ENCODE measurements around the gene HPX. TPM values are rescaled to one million over a fixed set of nuclear protein-coding genes. Genes with fewer than 3 reads are reported as not detected.

Gene HPX
- total and polyA plus RNA-seq, 2 experiments from 2014 or later, result 0.73 to 0.95 TPM

DNA sequence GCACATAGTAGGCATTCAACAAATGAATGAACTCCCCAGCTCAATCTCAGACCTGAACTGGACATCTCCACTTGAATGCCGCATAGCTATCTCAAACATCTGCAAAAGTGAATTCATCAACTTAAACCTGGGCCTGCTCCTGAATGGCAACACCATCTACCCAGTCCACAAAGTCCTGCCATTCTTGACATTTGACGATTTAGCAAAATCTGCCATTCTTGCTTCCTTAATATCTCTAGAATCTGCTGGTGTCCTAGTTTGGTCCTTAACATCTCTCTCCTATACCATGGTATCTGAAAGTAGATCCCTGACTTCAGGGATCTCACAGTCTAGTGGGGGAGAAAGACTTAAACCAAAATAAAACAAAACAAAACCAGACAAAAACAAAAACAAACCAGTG lies 12.4 kb upstream of the HPX start:
- H3K4me1 ChIP-seq (ENCODE audit: low read depth), result peaks cover 6% of the 10 kb centered on the region
- no peak overlapping the region for H3K27ac ChIP-seq
- H3K27me3 ChIP-seq, result no peaks in the 10 kb centered on the region
- TF ChIP-seq CTCF (IDR thresholded peaks at IDR 0.05; ENCODE audit: low read depth, low read length), result no peak
- H3K9me3 ChIP-seq (ENCODE audit: low read depth), result no peaks in the 10 kb centered on the region
- DNase-seq (ENCODE audit: low read depth in 1 of 2, low spot score in 1 of 2), result no peak
- H3K36me3 ChIP-seq, result peaks cover 7% of the 10 kb centered on the region
- H3K4me3 ChIP-seq, result no peak overlapping the region

- Histone ChIP-seq H3K36me3 (peaks cover 7% of the 10 kb centered on the region), H3K4me1 (ENCODE audit: low read depth) (peaks cover 6% of the 10 kb centered on the region), H3K27ac (no peak overlapping the region), H3K27me3 (no peaks in the 10 kb centered on the region), H3K9me3 (ENCODE audit: low read depth) (no peaks in the 10 kb centered on the region), H3K4me3 (no peak overlapping the region)
- no peak for DNase-seq (ENCODE audit: low read depth in 1 of 2, low spot score in 1 of 2)
- TF ChIP-seq CTCF (IDR thresholded peaks at IDR 0.05; ENCODE audit: low read depth, low read length), result no peak
Measured at GRCh38 chr11:6452219-6452618, 11.4 kb upstream of the HPX start.

DNA sequence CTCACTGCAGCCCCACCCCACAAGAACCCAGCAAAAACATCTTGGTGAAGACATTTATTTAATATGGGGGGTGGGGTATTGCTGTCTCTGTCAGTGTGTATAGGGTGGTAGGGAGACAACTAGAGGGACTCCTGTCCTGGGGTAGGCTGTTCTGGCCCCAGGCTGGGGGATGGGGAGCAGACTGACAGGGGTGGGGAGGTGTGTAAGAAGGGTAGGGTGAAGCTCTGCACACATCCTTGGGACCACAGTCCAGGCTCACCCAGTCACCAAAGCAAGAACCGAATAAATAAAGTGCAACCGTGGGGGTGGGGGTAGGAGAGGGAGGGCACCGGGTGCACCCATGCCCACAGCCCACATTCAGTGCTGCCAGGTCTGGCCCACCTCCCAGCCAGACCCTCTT lies 7.8 kb upstream of the HPX start:
- DNase-seq (ENCODE audit: low read depth in 1 of 2, low spot score in 1 of 2), result no peak
- H3K9me3 ChIP-seq (ENCODE audit: low read depth), result no peaks in the 10 kb centered on the region
- no peak overlapping the region for H3K4me3 ChIP-seq
- H3K27me3 ChIP-seq, result no peaks in the 10 kb centered on the region
- peaks cover 2% of the 10 kb centered on the region for H3K36me3 ChIP-seq
- H3K27ac ChIP-seq, result no peak overlapping the region
- no peak for TF ChIP-seq CTCF (IDR thresholded peaks at IDR 0.05; ENCODE audit: low read depth, low read length)
- no peaks in the 10 kb centered on the region for H3K4me1 ChIP-seq (ENCODE audit: low read depth)

DNA sequence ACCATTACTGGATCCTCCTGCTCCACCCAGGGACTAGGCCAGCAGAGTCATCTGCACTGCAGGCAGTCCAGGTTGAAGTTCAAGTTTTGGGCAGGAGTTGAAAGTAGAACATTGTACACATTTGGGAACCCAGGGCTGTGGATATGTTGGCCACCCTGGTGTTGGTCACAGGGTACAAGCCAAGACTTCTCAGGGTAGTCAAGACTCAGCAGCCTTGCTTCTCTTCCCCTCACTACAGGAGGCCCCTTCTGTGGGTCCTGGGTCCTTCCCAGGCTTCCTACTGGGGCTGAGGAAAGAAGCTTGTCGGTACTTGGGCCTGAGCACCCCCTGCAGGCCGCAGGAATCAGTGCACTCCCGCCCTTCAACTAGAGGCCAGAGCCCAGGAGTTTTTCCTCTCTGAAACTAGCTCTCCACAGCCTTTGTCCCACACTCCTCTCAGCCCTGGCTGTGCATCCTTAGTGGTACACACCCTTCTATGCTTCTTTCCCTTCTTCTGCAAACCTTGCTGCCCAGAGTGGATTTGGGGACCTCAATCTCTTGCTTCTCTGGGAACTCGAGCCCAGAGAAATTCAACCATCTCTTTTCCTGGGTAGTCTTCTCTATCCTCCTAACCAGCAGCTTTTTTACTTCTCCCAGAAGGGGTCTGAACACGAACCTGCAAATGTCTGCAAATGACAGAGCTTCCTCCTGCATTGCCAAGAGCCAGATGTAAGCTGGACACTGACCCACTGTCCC lies 2.6 kb upstream of the HPX start:
- DNase-seq (ENCODE audit: low read depth in 1 of 2, low spot score in 1 of 2), result peak; percentile 72 to 76
- Histone ChIP-seq H3K4me3 (no peak overlapping the region), H3K4me1 (ENCODE audit: low read depth) (peaks cover 15% of the 10 kb centered on the region), H3K27me3 (no peaks in the 10 kb centered on the region), H3K36me3 (no peaks in the 10 kb centered on the region), H3K27ac (no peak overlapping the region), H3K9me3 (ENCODE audit: low read depth) (no peaks in the 10 kb centered on the region)
- peak; percentile 88 for TF ChIP-seq CTCF (IDR thresholded peaks at IDR 0.05; ENCODE audit: low read depth, low read length)

DNA sequence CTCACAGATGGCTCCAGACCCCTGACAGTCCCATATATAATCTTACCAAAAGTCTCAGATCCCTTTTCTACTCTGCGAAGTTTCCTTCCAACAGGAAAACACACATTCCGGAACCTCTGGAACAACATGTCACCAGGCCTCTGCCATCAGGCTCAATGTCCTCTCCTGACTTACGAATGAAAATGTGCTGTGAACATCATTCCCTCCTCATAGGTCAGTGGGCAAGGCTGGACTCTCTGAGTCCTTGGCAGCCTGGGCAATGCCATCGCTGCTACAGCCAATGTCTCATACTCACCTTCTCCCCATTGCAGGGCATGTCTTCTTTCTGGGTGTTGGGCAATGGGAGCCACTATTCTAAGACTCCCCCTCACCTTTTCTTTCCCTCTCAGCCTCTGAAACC lies 1.7 kb upstream of the HPX start:
- Histone ChIP-seq H3K36me3 (no peaks in the 10 kb centered on the region), H3K27me3 (no peaks in the 10 kb centered on the region), H3K4me1 (ENCODE audit: low read depth) (peaks cover 15% of the 10 kb centered on the region), H3K9me3 (ENCODE audit: low read depth) (no peaks in the 10 kb centered on the region), H3K27ac (no peak overlapping the region), H3K4me3 (no peak overlapping the region)
- DNase-seq (ENCODE audit: low read depth in 1 of 2, low spot score in 1 of 2), result no peak
- TF ChIP-seq CTCF (IDR thresholded peaks at IDR 0.05; ENCODE audit: low read depth, low read length), result no peak
